GM18498 (cell line): ENCODE data around the gene TCTN3.
"Not testable (repeated sequence)": the region's sequence is repeated elsewhere in the genome, so short reads cannot be mapped to it uniquely, and the experiment has no call there.

Source experiments
- ATAC-seq: cut with Tn5 transposase; IDR thresholded peaks from one replicate; pipeline ENCODE4 v1.9.1; 2021; ENCODE audit warnings: mild to moderate bottlenecking, moderate library complexity; ENCODE audit not compliant: unreplicated experiment

Gene TCTN3

DNA sequence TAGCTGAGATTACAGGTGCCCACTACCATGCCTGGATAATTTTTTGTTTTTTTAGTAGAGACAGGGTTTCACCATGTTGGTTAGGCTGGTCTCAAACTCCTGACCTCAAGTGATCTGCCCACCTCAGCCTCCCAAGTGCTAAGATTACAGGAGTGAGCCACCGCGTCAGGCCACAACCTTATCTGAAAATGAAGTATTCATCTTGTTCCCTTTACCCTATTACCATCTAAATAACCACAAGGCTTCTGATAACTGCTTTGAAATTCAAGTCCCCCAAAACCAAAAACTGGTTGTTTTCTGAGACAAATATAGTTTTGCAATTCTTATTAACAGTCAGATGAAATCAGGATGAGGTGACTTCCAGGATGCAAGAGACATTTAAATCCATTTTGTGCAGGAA, 2.4 kb downstream of the TCTN3 start:
- no peak for ATAC-seq

- no peak for ATAC-seq
These were observed 5.1 kb downstream of the TCTN3 start for GRCh38 chr10:95688648-95689047.

DNA sequence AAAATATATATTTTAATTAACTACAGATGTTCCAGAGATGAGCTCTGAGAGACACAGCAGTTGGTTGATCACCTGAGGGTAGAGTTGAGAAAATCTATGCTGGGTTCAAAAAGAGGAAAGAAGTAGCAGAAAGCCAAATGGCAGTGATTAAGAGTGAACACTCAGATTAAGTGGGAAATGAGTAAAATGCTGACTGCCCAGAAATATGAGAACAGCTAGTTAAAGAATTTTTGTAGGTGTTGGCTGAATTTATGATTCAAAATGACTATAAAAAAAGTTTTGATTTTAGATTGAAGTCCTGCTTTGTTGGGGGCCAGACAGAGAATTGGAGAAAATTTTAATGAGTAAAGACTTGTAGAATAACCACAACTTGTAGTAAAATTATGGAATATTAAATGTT, 9.8 kb downstream of the TCTN3 start:
- no peak for ATAC-seq

DNA sequence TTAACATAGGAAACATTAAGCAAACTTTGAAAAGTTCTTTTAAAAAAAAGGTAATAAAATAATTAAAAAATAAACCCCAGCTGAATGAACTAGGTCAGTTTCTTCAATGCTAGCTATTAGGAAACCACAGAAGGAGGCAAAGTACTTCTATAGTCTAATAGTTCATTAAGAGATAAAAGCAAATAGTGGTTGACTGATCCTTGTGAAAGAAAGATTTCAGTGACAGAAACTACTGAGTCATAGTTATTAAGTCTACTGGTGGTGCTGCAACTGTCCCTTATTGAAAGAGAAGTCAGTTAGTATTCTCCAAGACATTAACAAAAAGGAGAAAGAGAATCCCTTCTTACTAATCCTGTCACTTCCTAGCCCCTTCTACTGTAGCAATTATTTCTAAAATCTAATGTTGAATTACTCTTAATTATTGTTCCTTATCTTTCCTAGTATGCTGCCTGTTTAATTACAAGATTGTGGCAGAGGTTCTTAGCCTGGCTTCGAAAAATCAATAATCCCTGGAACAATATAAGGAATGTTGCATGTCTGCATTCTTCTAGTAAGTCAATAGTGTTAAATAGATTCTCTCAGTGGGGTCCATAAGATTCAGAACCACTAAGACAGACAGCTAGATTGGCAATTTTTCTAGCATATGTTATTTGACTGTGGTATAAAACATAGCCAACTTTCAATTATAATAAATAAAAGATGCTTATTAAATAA, 18.2 kb downstream of the TCTN3 start:
- ATAC-seq = no peak

- ATAC-seq = no peak
These were observed 19.1 kb downstream of the TCTN3 start for GRCh38 chr10:95674643-95675042.

DNA sequence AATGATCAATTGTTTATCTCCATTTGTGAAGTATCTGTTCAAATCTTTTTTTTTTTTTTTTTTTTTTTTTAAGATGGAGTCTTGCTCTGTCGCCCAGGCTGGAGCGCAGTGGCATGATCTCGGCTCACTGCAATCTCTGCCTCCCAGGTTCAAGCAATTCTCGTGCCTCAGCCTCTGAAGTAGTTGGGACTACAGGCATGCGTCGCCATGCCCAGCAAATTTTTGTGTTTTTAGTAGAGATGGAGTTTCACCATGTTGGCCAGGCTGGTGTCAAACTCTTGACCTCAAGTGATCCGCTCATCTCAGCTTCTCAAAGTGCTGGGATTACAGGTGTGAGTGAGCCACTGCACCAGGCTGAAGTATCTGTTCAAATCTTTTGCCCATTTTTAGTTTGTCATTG, 21.1 kb downstream of the TCTN3 start:
- not testable (repeated sequence) for ATAC-seq

- no peak for ATAC-seq
These were observed 29.2 kb downstream of the TCTN3 start for GRCh38 chr10:95664543-95664942.

- no peak for ATAC-seq
These were observed 30.2 kb downstream of the TCTN3 start for GRCh38 chr10:95663496-95663895.

DNA sequence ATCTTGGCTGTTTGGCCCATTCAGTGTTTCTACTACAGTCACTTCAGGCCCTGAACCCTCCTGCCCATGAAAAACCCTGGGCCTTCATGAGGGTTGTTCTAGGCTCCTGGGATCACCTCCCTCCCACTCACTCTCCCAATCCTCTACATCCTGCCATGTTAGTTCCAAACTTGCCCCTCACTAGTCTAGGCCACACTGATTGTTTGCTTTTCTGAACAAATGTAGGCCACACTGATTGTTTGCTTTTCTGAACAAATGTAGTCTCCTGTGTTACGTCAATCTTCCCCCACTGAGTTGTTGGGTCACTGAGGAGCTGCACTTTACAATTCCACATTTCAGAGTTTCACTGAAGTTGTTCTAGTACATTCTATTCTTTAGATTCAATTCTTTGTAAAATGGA, 31.9 kb downstream of the TCTN3 start:
- no peak for ATAC-seq

GRCh38 chr10:95660283-95660682, 33.4 kb downstream of the TCTN3 start:
- ATAC-seq = no peak

GRCh38 chr10:95657250-95657649, 36.5 kb downstream of the TCTN3 start:
- no peak for ATAC-seq

DNA sequence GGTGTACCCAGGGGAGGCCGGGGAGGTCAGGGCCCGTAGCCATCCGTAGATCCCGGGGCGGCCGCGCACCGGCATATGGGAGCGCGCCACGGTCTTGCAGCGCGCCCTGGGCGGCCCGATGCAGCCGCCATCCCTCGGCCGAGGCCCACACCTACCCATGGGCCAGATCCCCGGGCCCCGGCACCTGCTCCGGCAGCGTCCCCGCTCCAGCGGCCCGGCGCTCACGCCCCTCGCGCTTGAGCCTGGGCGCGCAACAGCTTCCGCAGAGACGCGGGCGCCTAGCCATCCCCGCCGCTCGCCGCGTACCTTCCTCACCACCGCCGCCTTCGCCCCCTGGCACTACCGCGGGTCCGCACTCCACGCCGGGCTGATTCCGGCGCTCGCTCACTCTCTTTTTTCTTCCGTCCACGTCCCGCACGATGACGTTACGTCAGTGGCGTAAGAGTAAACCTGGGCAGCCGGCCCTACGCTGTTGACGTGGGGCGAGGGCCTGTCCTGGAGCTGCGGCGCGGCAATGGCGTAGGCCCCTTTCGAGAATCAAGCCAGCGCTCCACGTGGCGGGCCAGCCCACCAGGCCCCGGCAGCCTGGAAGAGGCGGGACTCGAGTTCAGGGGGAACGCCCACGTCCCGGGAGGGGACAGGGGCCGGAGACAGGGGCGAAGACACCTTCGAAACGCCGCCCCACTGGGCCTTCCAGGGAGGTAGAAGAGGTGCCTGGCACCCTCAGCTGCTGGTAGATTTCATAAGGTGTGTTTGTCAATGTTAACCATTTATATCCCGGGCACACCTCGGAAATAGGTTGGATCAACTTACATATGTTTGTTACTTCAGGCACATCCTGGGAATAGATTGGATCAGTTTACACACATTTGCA, 37.2 kb downstream of the TCTN3 start, which contains the start of gene ALDH18A1:
Gene ALDH18A1 (minus strand): TSS at position 421 of the 874 bp plus-strand sequence. CDS start 3,334 bp downstream, outside the sequence.
- ATAC-seq = peak; percentile 90

DNA sequence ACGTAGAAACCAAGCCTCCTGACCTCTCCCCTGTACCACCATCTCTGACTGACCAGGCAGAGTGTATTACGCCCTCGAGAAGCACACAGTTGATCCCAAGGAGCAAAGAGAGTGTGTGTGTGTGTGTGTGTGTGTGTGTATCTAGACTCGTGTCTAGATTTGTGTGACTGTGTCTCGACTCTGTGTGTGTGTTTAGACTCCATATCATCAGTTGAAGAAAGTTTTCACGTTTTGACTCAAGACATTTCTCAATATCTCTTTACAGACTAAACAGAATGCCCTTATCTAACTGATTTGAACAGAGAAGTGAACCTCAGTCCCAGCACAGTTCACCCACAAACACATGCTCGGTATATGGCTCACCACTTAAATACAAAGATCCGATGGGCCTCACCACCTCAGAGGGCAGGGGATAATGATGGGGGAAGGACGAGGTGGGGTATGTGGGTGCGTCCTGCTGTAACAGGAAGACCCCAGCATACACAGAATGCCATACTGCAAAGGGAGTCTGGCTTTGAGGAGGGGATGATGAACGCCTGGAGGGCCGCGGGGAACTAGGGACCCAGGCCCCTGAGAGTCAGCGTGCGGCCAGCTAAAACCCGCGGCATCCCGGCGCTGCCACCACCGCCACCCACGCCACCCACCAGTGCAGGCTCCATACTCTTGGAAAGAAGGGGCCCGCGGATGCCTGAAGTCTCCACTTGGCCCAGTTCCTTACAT, 38.0 kb downstream of the TCTN3 start:
- peak; percentile 12 for ATAC-seq

DNA sequence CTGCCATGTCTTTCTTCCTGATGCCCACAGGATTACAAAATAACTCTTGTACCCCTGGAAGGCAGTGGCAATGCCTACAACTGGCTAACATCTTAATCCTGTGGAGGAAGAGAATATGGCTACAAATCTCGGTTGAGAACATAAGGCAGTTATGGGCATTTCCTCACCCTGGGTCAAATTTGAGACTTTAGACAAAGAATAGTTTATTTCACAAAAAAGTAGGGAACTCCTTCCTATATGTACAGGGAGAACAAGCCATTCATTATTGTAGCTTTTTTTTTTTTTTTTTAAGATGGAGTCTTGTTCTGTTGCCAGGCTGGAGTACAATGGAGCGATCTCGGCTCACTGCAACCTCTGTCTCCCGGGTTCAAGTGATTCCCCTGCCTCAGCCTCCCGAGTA, 39.8 kb downstream of the TCTN3 start:
- ATAC-seq = no peak

- ATAC-seq = no peak
These were observed 42.2 kb downstream of the TCTN3 start for GRCh38 chr10:95651346-95652060.

- no peak for ATAC-seq
These were observed 43.5 kb downstream of the TCTN3 start for GRCh38 chr10:95650232-95650631.

DNA sequence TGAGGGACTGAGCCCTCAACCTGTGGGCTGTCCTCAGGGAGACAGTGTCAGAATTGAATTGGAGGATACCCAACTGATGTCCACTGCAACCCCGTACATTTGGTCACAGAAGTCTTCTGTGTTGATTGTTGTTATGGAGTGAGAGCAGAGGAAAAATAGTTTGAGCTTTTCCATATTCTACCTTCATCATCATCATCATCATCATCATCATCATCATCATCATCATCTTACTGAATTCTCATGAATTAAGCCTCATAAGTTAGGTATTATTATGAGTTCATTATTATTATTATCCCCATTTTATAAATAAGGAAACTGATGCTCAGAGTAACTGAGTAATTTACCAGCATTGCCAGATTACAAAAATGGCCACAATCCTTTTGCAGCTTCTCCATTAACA, 45.6 kb downstream of the TCTN3 start:
- no peak for ATAC-seq

DNA sequence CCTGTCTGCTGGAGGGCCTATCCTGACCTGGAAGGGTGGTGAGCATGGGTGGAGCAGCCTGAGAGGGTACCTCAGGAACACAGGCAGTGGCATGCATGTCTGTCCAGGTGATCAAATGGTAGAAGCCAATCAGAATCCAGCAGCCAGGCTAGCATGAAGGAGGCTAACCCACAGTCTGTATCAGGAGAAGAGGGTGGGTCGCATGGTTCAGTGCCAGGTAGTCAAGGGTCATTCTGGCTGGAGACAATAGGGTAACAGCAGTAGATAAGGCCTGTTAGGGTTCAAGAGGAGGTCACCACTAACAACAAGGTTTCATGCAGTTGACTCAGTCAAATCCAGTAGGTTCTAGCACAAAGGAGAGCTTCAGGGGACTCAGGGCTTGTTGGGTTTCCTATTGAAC, 47.6 kb downstream of the TCTN3 start:
- ATAC-seq = no peak

GRCh38 chr10:95644901-95645300, 48.8 kb downstream of the TCTN3 start:
- ATAC-seq = no peak

DNA sequence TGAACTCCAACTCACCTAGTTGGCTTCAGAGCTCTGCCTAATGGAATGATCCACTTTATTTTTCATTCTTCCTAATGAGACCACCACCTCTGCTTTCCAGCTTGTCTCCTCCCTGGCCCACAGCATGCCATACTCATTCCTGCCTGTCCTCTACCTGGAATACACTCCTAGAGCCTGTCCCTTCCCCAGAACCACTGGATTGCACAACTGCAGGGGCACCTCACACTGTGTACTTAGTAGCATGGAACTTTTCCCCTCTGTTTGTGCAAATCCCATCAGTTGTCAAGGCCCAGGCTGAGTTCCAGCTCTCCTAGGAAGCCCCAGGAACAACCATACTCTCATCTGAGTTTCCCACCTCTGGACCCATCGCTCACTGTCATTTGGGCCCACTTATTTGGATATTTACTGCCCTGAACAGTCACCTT, 52.8 kb downstream of the TCTN3 start:
- ATAC-seq = no peak

GRCh38 chr10:95637911-95638310, 55.8 kb downstream of the TCTN3 start:
- ATAC-seq = no peak
